ENCODE results near the gene PTGDS. TPM values are rescaled to one million over a fixed set of nuclear protein-coding genes. Genes with fewer than 3 reads are reported as not detected.

PTGDS gene
- total RNA-seq, 1 donor from 2014 or later, result 0.36 TPM

GRCh38 chr9:136985853-136986252 lies 8.5 kb downstream of the PTGDS start:
- Mint-ChIP-seq H3K27ac (no peak overlapping the region), H3K27me3 (ENCODE audit: insufficient read depth) (peaks cover 44% of the 10 kb centered on the region), H3K9me3 (no peaks in the 10 kb centered on the region), H3K4me1 (ENCODE audit: low read depth) (peaks cover 4% of the 10 kb centered on the region), H3K4me3 (no peak overlapping the region), H3K36me3 (ENCODE audit: low read depth) (no peaks in the 10 kb centered on the region)
- intact Hi-C loops (cut with micrococcal nuclease), result no loop called here
- DNase-seq (ENCODE audit: low spot score), result no peak

DNA sequence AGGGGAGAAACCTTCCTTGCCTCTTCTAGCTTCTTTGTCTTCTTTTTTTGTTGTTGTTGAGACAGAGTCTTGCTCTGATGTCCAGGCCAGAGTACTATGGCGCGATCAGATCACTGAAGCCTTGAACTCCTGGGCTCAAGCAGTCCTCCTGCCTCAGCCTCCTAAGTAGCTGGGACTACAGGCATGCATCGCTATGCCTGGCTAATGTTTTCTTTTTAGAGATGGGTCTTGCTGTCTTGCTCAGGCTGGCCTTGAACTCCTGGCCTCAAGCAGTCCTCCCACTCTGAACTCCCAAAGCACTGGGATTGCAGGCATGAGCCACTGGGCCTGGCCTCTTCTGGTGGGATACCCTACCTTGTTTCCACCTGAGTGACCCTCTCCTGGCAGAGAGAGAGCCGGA lies 11.6 kb downstream of the PTGDS start:
- intact Hi-C loops (cut with micrococcal nuclease), result no loop called here
- no peaks in the 10 kb centered on the region for H3K36me3 Mint-ChIP-seq (ENCODE audit: low read depth)
- DNase-seq (ENCODE audit: low spot score), result no peak
- H3K4me3 Mint-ChIP-seq, result no peak overlapping the region
- H3K27me3 Mint-ChIP-seq (ENCODE audit: insufficient read depth), result peaks cover 42% of the 10 kb centered on the region
- no peak overlapping the region for H3K27ac Mint-ChIP-seq
- H3K4me1 Mint-ChIP-seq (ENCODE audit: low read depth), result peaks cover 20% of the 10 kb centered on the region
- no peaks in the 10 kb centered on the region for H3K9me3 Mint-ChIP-seq

- H3K4me1 Mint-ChIP-seq (ENCODE audit: low read depth), result peaks cover 20% of the 10 kb centered on the region
Measured at GRCh38 chr9:136990242-136990911, 13.1 kb downstream of the PTGDS start.

GRCh38 chr9:136991993-136992818 lies 14.9 kb downstream of the PTGDS start, which contains the start of gene PAXX:
Gene PAXX, plus strand, starts transcription at chr9:136992422. Its CDS starts 22 bp downstream, at chr9:136992444.
- no peaks in the 10 kb centered on the region for H3K9me3 Mint-ChIP-seq
- peak; percentile 93 for DNase-seq (ENCODE audit: low spot score)
- intact Hi-C loops (cut with micrococcal nuclease), result loop anchor here (1.0 to 5.0 kb wide), 13 partner anchors 14 to 467 kb away; partner anchors contain the start of genes AJM1, FBXW5, NSMF and RABL6
- H3K36me3 Mint-ChIP-seq (ENCODE audit: low read depth), result no peaks in the 10 kb centered on the region
- H3K27me3 Mint-ChIP-seq (ENCODE audit: insufficient read depth), result peaks cover 26% of the 10 kb centered on the region
- peak within 1 kb of the TSS; percentile 84 for H3K27ac Mint-ChIP-seq
- H3K4me3 Mint-ChIP-seq, result peak within 1 kb of the TSS; percentile 87
- peaks cover 24% of the 10 kb centered on the region for H3K4me1 Mint-ChIP-seq (ENCODE audit: low read depth)

More at GRCh38 chr9:136990242-136990911, 13.1 kb downstream of the PTGDS start:
- Mint-ChIP-seq H3K27me3 (ENCODE audit: insufficient read depth) (peaks cover 34% of the 10 kb centered on the region), H3K36me3 (ENCODE audit: low read depth) (no peaks in the 10 kb centered on the region), H3K4me3 (peak overlapping the region; percentile 42), H3K9me3 (no peaks in the 10 kb centered on the region), H3K27ac (peak overlapping the region; percentile 57)
- intact Hi-C loops (cut with micrococcal nuclease), result loop anchor here (5.0 kb wide), 1 partner anchor 88 kb away; no protein-coding TSS in a partner anchor
- DNase-seq (ENCODE audit: low spot score), result no peak

DNA sequence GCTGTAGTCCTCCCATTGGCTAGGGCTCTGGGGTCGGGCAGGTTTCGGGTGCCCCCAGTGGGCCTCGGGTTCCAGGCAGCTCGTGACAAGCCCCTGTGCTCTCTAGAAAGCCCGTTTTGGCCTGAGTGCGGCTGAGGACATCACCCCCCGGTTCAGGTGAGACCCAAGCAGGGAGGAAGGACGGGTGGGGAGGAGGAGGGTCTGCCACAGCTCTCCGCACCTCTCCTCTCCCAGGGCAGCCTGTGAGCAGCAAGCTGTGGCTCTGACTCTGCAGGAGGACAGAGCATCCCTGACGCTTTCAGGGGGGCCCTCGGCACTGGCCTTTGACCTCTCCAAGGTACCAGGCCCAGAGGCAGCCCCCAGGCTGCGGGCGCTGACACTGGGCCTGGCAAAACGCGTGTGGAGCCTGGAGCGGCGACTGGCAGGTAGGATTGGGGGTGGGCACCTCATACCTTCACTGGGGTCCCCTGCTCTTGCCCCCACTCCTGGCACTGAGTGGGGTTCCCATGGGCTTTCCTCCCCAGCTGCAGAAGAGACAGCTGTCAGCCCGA lies 15.6 kb downstream of the PTGDS start:
- Mint-ChIP-seq H3K4me1 (ENCODE audit: low read depth) (peaks cover 30% of the 10 kb centered on the region), H3K27me3 (ENCODE audit: insufficient read depth) (peaks cover 24% of the 10 kb centered on the region), H3K36me3 (ENCODE audit: low read depth) (no peaks in the 10 kb centered on the region), H3K4me3 (peak overlapping the region; percentile 87), H3K9me3 (no peaks in the 10 kb centered on the region), H3K27ac (peak overlapping the region; percentile 83)
- no peak for DNase-seq (ENCODE audit: low spot score)
- intact Hi-C loops (cut with micrococcal nuclease), result loop anchor here (1.0 to 5.0 kb wide), 13 partner anchors 15 to 466 kb away; partner anchors contain the start of genes AJM1, FBXW5, NSMF and RABL6

DNA sequence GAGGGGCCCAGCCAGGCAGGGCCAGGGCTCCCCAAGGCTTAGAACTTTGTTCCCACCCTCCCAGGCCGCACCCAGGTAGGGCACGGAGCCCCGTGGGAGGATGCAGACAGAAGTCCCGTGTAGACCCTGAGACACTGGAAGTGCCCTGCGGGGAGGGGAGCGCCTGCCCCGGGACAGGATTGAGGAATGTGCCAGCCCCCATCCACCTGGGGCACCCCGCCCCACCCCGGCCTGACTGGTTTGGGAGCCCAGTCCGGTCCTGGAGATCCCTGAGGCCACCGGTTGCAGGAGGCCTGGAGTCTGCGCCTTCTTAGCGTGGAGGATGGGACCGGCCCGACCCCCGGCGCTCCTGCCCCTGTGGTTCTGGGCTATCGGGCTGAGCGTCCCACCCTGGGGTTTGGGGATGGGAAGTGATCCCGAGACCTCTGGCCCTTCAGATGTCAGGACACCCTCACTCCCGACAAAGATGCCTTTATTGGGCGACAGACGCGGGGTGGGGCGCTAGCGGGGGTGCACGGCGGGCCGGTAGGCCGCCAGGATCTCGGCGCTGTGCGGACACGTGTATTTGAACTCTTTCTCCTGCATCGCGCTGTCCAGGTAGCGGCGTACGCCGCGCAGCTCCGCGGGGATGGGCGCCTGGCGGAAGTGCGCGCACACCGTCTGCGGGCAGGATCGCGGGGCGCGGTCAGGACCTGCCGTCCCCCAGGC lies 17.0 kb downstream of the PTGDS start:
- no peak for DNase-seq (ENCODE audit: low spot score)
- H3K9me3 Mint-ChIP-seq, result no peaks in the 10 kb centered on the region
- peaks cover 22% of the 10 kb centered on the region for H3K27me3 Mint-ChIP-seq (ENCODE audit: insufficient read depth)
- intact Hi-C loops (cut with micrococcal nuclease), result loop anchor here (5.0 kb wide), 1 partner anchor 92 kb away; no protein-coding TSS in a partner anchor
- H3K4me3 Mint-ChIP-seq, result peak overlapping the region; percentile 87
- peaks cover 35% of the 10 kb centered on the region for H3K4me1 Mint-ChIP-seq (ENCODE audit: low read depth)
- no peak overlapping the region for H3K27ac Mint-ChIP-seq
- no peaks in the 10 kb centered on the region for H3K36me3 Mint-ChIP-seq (ENCODE audit: low read depth)

DNA sequence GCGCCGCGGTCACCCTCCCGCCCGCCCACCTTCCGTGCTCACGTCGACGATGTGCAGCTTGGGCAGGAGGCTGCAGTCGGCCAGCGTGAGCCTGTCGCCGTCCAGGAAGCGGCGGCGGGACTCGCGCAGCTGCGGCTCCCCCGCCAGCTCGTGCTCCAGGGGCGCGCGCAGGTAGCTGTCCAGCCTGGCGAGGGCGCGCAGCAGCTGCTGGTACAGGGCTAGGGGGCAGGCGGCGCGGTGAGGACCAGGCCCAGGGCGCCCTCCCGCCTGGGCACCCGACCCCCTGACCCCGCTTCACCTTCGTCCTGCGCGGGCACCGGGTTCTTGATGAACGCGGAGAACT lies 17.6 kb downstream of the PTGDS start:
- intact Hi-C loops (cut with micrococcal nuclease), result loop anchor here (5.0 kb wide), 1 partner anchor 93 kb away; no protein-coding TSS in a partner anchor
- Mint-ChIP-seq H3K27ac (no peak overlapping the region), H3K36me3 (ENCODE audit: low read depth) (no peaks in the 10 kb centered on the region), H3K4me3 (no peak overlapping the region), H3K27me3 (ENCODE audit: insufficient read depth) (peaks cover 17% of the 10 kb centered on the region), H3K4me1 (ENCODE audit: low read depth) (peaks cover 36% of the 10 kb centered on the region), H3K9me3 (no peaks in the 10 kb centered on the region)
- no peak for DNase-seq (ENCODE audit: low spot score)

GRCh38 chr9:136995362-136995761 lies 18.1 kb downstream of the PTGDS start:
- peaks cover 41% of the 10 kb centered on the region for H3K4me1 Mint-ChIP-seq (ENCODE audit: low read depth)
- H3K27me3 Mint-ChIP-seq (ENCODE audit: insufficient read depth), result peaks cover 13% of the 10 kb centered on the region
- DNase-seq (ENCODE audit: low spot score), result no peak
- no peaks in the 10 kb centered on the region for H3K9me3 Mint-ChIP-seq
- no peaks in the 10 kb centered on the region for H3K36me3 Mint-ChIP-seq (ENCODE audit: low read depth)
- H3K4me3 Mint-ChIP-seq, result no peak overlapping the region
- intact Hi-C loops (cut with micrococcal nuclease), result no loop called here
- no peak overlapping the region for H3K27ac Mint-ChIP-seq

- no peak for DNase-seq (ENCODE audit: low spot score)
- intact Hi-C loops (cut with micrococcal nuclease), result no loop called here
- H3K4me1 Mint-ChIP-seq (ENCODE audit: low read depth), result peaks cover 42% of the 10 kb centered on the region
Measured at GRCh38 chr9:136995772-136996311, 18.5 kb downstream of the PTGDS start.

DNA sequence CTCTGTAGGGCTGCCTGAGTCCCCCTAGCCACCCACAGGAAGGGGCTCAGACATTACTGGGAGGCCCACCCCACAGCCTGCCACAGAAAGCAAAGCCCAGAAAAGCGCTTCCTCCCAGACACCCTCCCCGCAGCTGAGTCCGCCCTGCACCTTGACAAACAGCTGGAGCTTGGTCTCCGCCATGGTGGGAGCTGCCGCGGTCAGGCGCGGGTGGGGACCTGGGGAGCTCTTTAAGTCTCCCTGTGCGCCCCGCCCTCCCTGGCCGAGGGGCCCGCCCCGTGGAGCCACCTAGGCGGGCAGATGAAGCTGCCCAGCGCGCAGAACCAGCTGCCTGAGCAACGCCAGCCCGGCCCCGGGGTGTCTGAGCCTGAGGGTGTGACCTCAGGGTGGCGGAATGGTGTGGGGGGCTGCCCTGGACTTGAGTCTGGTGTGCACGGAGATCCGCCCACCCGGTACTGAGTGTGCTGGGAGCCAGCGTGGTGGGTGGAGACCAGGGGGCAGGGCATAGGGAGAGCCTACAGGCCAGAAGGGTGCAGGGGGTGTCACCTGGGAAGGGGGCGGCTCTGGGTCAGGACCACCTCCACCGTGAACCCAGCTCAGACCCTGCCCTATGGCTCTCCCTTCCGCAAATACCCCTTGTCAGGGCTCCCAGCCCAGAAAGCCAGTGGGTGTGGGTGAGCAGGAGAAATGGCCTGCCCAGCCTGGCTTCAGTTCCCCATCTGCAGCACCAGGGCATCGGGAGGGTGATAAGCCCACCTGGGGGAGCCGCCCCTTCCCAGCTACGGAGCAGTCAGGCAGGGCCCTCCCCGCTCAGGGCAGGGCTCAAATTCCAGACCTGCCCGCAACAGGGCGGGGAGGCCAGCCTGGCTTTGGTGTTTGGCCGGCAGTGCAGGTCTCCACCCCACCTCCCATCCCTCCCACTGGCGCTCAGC lies 19.3 kb downstream of the PTGDS start, which contains the start of gene CLIC3:
CLIC3 (minus strand) TSS at position 208 of the 932 bp plus-strand sequence; CDS start at position 183, 25 bp downstream.
- H3K27ac Mint-ChIP-seq, result peak within 1 kb of the TSS; percentile 52
- peak within 1 kb of the TSS; percentile 30 for H3K4me3 Mint-ChIP-seq
- H3K4me1 Mint-ChIP-seq (ENCODE audit: low read depth), result peaks cover 34% of the 10 kb centered on the region
- H3K27me3 Mint-ChIP-seq (ENCODE audit: insufficient read depth), result peaks cover 10% of the 10 kb centered on the region
- peak; percentile 20 for DNase-seq (ENCODE audit: low spot score)
- no peaks in the 10 kb centered on the region for H3K9me3 Mint-ChIP-seq
- H3K36me3 Mint-ChIP-seq (ENCODE audit: low read depth), result no peaks in the 10 kb centered on the region
- intact Hi-C loops (cut with micrococcal nuclease), result no loop called here

More at GRCh38 chr9:136995772-136996311, 18.5 kb downstream of the PTGDS start:
- H3K27ac Mint-ChIP-seq, result no peak overlapping the region
- H3K36me3 Mint-ChIP-seq (ENCODE audit: low read depth), result no peaks in the 10 kb centered on the region
- peak overlapping the region; percentile 30 for H3K4me3 Mint-ChIP-seq
- no peaks in the 10 kb centered on the region for H3K9me3 Mint-ChIP-seq
- peaks cover 11% of the 10 kb centered on the region for H3K27me3 Mint-ChIP-seq (ENCODE audit: insufficient read depth)

GRCh38 chr9:136997371-136997770 lies 20.1 kb downstream of the PTGDS start:
- Mint-ChIP-seq H3K27me3 (ENCODE audit: insufficient read depth) (peaks cover 10% of the 10 kb centered on the region), H3K36me3 (ENCODE audit: low read depth) (no peaks in the 10 kb centered on the region), H3K4me1 (ENCODE audit: low read depth) (peaks cover 34% of the 10 kb centered on the region), H3K4me3 (peak overlapping the region; percentile 55), H3K27ac (peak overlapping the region; percentile 85), H3K9me3 (no peaks in the 10 kb centered on the region)
- DNase-seq (ENCODE audit: low spot score), result no peak
- intact Hi-C loops (cut with micrococcal nuclease), result no loop called here
